Activated T-cell treated with anti-CD3 and anti-CD28 coated beads, Interleukin-2, amount 50 U/mL, for 48 hours (primary cell): Measurements from ENCODE around the gene CHPT1.

Experiments
- DNase-seq, 2 experiments: peaks; one replicate each; pipeline ENCODE4 v3.0.0-alpha.2; 2020

CHPT1 gene

GRCh38 chr12:101768781-101769180, 71.3 kb downstream of the CHPT1 start:
- DNase-seq = no peak

- no peak for DNase-seq
Observed at GRCh38 chr12:101769865-101770264, 72.4 kb downstream of the CHPT1 start.

GRCh38 chr12:101772012-101772775, 74.8 kb downstream of the CHPT1 start:
- DNase-seq = no peak

- DNase-seq = peak; percentile 71 to 73
Observed at GRCh38 chr12:101773650-101774162, 76.3 kb downstream of the CHPT1 start.

- DNase-seq = no peak
Observed at GRCh38 chr12:101775816-101776215, 78.4 kb downstream of the CHPT1 start.

GRCh38 chr12:101777485-101777884, 80.0 kb downstream of the CHPT1 start:
- DNase-seq = no peak

GRCh38 chr12:101777978-101778377, 80.5 kb downstream of the CHPT1 start:
- DNase-seq = no peak
